ENCODE data around the gene RIMS3. TPM values are rescaled to one million over a fixed set of nuclear protein-coding genes. Genes with fewer than 3 reads are reported as not detected.

RIMS3 gene
- polyA plus RNA-seq, 1 donor (not counting 4 experiments of a cell fraction or from before 2014, with no cell fraction given) = 1.7 TPM

GRCh38 chr1:40687059-40687458, 21.6 kb upstream of the RIMS3 start:
- TF ChIP-seq EZH2 (IDR thresholded peaks at IDR 0.05; ENCODE audit: low read length) (no peak), CTCF (optimal IDR thresholded peaks at IDR 0.05 in 1 of 3, IDR thresholded peaks at IDR 0.05 in 1 of 3, conservative IDR thresholded peaks at IDR 0.05 in 1 of 3; ENCODE audit: extremely low read depth in 1 of 3, insufficient read depth in 2 of 3, low read length in 3 of 3) (no peak)
- H3K27me3 ChIP-seq (ENCODE audit: control insufficient read depth, extremely low read depth, insufficient read depth, low read length) = no peaks in the 10 kb centered on the region
- H2AFZ ChIP-seq (ENCODE audit: control insufficient read depth, low read length) = no peak overlapping the region
- no peak overlapping the region for H3K4me2 ChIP-seq (ENCODE audit: control insufficient read depth, extremely low read depth, insufficient read depth, low read depth, low read length)
- H3K79me2 ChIP-seq (ENCODE audit: control insufficient read depth, insufficient read depth, low read length) = peaks cover 17% of the 10 kb centered on the region
- H3K9ac ChIP-seq (ENCODE audit: control insufficient read depth, extremely low read depth, insufficient read depth, low read length) = no peak overlapping the region
- H3K9me3 ChIP-seq (ENCODE audit: control insufficient read depth, low read depth, low read length) = no peaks in the 10 kb centered on the region
- H3K27ac ChIP-seq (ENCODE audit: control insufficient read depth, insufficient read depth, low read length) = no peak overlapping the region
- FAIRE-seq (no peak), DNase-seq (ENCODE audit: low read depth, low spot score) (no peak)
- no peaks in the 10 kb centered on the region for H4K20me1 ChIP-seq (ENCODE audit: control insufficient read depth, extremely low read depth, insufficient read depth, low read length)
- H3K9me1 ChIP-seq (ENCODE audit: control insufficient read depth, extremely low read depth, insufficient read depth, low read length) = no peaks in the 10 kb centered on the region
- no peak overlapping the region for H3K4me3 ChIP-seq (ENCODE audit: control insufficient read depth in 2 of 3, extremely low read depth in 1 of 3, insufficient read depth in 2 of 3, low read depth in 1 of 3, low read length in 3 of 3)
- dilution Hi-C loops (cut with MboI; ENCODE audit: extremely low pct_ligation_motif_present, low sequenced_read_pairs) = no loop called here
- H3K4me1 ChIP-seq (ENCODE audit: control insufficient read depth, extremely low read depth, insufficient read depth, low read length) = peaks cover 11% of the 10 kb centered on the region
- H3K36me3 ChIP-seq (ENCODE audit: control insufficient read depth in 2 of 2, extremely low read depth in 1 of 2, insufficient read depth in 2 of 2, low read length in 2 of 2) = peaks cover 0 to 1% of the 10 kb centered on the region in 2 experiments

- no peaks in the 10 kb centered on the region for H4K20me1 ChIP-seq (ENCODE audit: control insufficient read depth, extremely low read depth, insufficient read depth, low read length)
- H2AFZ ChIP-seq (ENCODE audit: control insufficient read depth, low read length) = no peak overlapping the region
- TF ChIP-seq CTCF (optimal IDR thresholded peaks at IDR 0.05 in 1 of 3, IDR thresholded peaks at IDR 0.05 in 1 of 3, conservative IDR thresholded peaks at IDR 0.05 in 1 of 3; ENCODE audit: extremely low read depth in 1 of 3, insufficient read depth in 2 of 3, low read length in 3 of 3) = no peak
- no peak for TF ChIP-seq EZH2 (IDR thresholded peaks at IDR 0.05; ENCODE audit: low read length)
- dilution Hi-C loops (cut with MboI; ENCODE audit: extremely low pct_ligation_motif_present, low sequenced_read_pairs) = no loop called here
- H3K27ac ChIP-seq (ENCODE audit: control insufficient read depth, insufficient read depth, low read length) = no peak overlapping the region
- FAIRE-seq (no peak), DNase-seq (ENCODE audit: low read depth, low spot score) (no peak)
- peaks cover 3% of the 10 kb centered on the region for H3K79me2 ChIP-seq (ENCODE audit: control insufficient read depth, insufficient read depth, low read length)
- no peaks in the 10 kb centered on the region for H3K27me3 ChIP-seq (ENCODE audit: control insufficient read depth, extremely low read depth, insufficient read depth, low read length)
- peaks cover 0 to 1% of the 10 kb centered on the region in 2 experiments for H3K36me3 ChIP-seq (ENCODE audit: control insufficient read depth in 2 of 2, extremely low read depth in 1 of 2, insufficient read depth in 2 of 2, low read length in 2 of 2)
- no peaks in the 10 kb centered on the region for H3K4me1 ChIP-seq (ENCODE audit: control insufficient read depth, extremely low read depth, insufficient read depth, low read length)
- no peak overlapping the region for H3K4me2 ChIP-seq (ENCODE audit: control insufficient read depth, extremely low read depth, insufficient read depth, low read depth, low read length)
- no peak overlapping the region for H3K9ac ChIP-seq (ENCODE audit: control insufficient read depth, extremely low read depth, insufficient read depth, low read length)
- no peaks in the 10 kb centered on the region for H3K9me3 ChIP-seq (ENCODE audit: control insufficient read depth, low read depth, low read length)
- H3K4me3 ChIP-seq (ENCODE audit: control insufficient read depth in 2 of 3, extremely low read depth in 1 of 3, insufficient read depth in 2 of 3, low read depth in 1 of 3, low read length in 3 of 3) = no peak overlapping the region
- no peaks in the 10 kb centered on the region for H3K9me1 ChIP-seq (ENCODE audit: control insufficient read depth, extremely low read depth, insufficient read depth, low read length)
These were observed 19.2 kb upstream of the RIMS3 start for GRCh38 chr1:40684669-40685068.

Measured in keratinocyte (primary cell).